ENCODE results near the gene BTBD6.

- no peak for TF ChIP-seq REST (IDR thresholded peaks at IDR 0.05; ENCODE audit: insufficient read depth in 1 of 2, low read depth in 2 of 2, low read length in 2 of 2)
- TF ChIP-seq TAF1 (IDR thresholded peaks at IDR 0.05; ENCODE audit: borderline replicate concordance, insufficient read depth, low read length): no peak
- TF ChIP-seq POLR2AphosphoS5 (IDR thresholded peaks at IDR 0.05; ENCODE audit: low read depth, low read length): no peak
- TF ChIP-seq SIN3A (IDR thresholded peaks at IDR 0.05; ENCODE audit: borderline replicate concordance, insufficient read depth, low read length): no peak
- TF ChIP-seq FOXP2 (optimal IDR thresholded peaks at IDR 0.05; ENCODE audit: borderline replicate concordance, extremely low read depth, extremely low read length, insufficient read depth): no peak
Observed at GRCh38 chr14:105210266-105211025, 37.9 kb upstream of the BTBD6 start.
